ENCODE measurements around the gene MIA2.

The MIA2 gene

DNA sequence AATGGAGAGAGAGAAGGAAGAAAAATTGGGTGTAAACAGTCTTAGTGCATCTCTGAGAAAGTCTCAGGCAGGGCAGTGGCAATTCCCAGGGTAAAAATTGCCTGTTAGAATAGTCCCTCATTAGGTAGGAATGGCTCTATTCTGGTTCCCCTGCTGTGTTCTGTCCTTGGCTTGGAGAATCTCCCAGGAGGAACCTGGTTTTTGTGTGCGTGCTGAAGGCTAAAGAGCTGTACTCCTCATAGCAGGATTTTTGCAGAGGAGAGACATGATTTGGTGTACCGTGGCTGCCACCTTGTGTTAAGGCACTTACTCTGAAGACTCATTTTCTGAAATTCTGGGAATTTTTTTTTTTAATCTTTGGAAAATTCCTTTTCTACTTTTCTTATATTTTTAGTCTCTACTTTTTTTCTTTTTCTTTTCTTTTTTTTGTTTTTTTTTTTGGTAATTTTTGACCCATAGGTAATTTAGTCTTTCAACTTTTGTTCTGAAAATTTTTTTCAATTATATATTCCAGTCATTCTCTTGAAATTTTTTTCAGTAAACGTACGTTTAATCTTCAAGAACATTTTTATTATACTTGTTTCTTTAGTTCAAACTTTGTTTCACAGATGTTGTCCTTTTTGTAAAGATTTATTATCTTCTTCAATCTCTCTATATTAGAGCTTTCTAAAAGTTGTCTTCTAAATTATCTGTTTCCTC is 134.7 kb downstream of the MIA2 start:
- H3K27ac ChIP-seq = no peak overlapping the region
- TF ChIP-seq ZFX (IDR thresholded peaks at IDR 0.05; ENCODE audit: borderline replicate concordance) (no peak), CTCF (IDR thresholded peaks at IDR 0.05) (peak; percentile 64)

GRCh38 chr14:39369029-39369428 is 135.3 kb downstream of the MIA2 start:
- TF ChIP-seq CTCF (IDR thresholded peaks at IDR 0.05) = no peak
- no peak for TF ChIP-seq ZFX (IDR thresholded peaks at IDR 0.05; ENCODE audit: borderline replicate concordance)
- H3K27ac ChIP-seq = no peak overlapping the region

DNA sequence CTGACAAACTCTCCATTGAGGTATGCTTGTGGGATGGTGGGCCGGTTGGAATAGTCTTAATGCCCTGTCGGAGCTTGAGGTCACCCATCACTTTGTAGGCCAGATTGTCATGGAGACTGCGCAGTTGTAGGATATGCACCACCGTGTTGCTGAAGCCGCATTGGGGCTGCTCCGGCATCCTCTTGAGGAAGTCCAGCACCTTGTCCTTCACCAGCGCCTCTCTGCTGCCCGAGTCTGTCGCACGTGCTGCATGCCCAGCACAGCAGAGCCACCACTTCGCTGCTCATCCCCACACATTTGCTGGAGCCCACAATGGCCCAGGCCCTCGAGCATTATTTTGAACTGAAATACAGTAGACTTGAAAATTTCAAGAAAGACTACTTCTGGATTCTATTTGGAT is 136.7 kb downstream of the MIA2 start:
- no peak for TF ChIP-seq CTCF (IDR thresholded peaks at IDR 0.05)
- TF ChIP-seq ZFX (IDR thresholded peaks at IDR 0.05; ENCODE audit: borderline replicate concordance) = no peak
- H3K27ac ChIP-seq = no peak overlapping the region

DNA sequence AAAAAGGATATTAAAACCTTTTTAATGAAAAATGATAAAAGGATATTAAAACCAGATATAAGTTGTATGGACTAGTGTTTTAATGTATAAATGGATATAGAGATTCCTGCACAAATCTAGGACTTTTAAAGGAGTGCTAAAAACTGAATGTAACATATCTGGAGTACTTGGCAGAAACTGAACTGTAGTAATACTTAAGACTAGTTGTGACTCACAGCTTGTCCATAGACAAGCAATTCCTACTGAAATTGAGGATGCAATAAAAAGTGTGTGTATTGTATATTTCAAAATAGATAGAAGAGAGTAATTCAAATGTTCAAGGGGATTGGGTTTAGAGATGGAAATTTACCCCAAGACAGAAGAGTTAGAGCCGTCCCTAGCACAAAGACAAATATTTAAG is 138.9 kb downstream of the MIA2 start:
- no peak overlapping the region for H3K27ac ChIP-seq
- TF ChIP-seq CTCF (IDR thresholded peaks at IDR 0.05) = no peak
- TF ChIP-seq ZFX (IDR thresholded peaks at IDR 0.05; ENCODE audit: borderline replicate concordance) = no peak

- no peak overlapping the region for H3K27ac ChIP-seq
- TF ChIP-seq CTCF (IDR thresholded peaks at IDR 0.05) (no peak), ZFX (IDR thresholded peaks at IDR 0.05; ENCODE audit: borderline replicate concordance) (no peak)
Measured at GRCh38 chr14:39374851-39375250, 141.1 kb downstream of the MIA2 start.

DNA sequence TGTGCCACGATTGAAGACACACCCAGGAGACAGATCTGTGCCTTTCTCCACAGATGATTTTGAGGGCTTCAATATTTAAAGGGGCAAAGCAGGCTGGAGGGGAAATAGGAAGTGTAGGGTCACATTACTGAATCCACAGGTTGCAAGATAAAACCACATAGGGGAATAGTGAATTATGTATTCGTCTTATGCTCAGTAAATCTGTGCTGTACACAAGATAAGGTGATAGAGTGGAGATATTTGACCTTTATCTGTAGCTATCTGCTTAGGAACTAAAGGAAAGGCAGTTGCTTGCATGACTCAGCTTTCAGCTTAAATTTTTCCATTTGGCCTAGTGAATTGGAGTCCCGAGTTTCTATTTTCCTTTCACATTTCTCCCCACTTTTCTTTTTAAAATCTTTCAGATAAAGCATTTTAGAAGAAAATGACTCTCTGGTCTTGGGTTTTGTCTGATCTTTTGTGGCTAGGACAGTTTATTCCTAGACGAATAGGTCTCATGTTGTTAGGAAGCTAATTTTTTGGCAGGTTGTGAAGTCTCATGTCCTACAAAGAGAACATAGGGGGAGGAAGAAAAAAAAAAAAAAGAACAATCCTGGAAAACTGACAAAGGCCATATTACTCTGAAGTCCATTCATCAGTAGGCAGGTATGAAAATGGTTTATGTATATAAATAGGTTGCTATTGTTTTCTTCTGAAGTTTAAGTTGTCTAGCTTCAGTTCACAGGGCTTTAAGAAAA is 143.1 kb downstream of the MIA2 start:
- no peak overlapping the region for H3K27ac ChIP-seq
- no peak for TF ChIP-seq CTCF (IDR thresholded peaks at IDR 0.05)

GRCh38 chr14:39381366-39381765 is 147.7 kb downstream of the MIA2 start:
- TF ChIP-seq ZFX (IDR thresholded peaks at IDR 0.05; ENCODE audit: borderline replicate concordance) (no peak), CTCF (IDR thresholded peaks at IDR 0.05) (no peak)

More at GRCh38 chr14:39381366-39381765, 147.7 kb downstream of the MIA2 start:
- H3K27ac ChIP-seq = no peak overlapping the region

Data from 22Rv1 (cell line).